Activated T-cell treated with anti-CD3 and anti-CD28 coated beads, Interleukin-2, amount 50 U/mL, for 4 hours (primary cell): ENCODE data around the gene TNFRSF9. TPM values are rescaled to one million over a fixed set of nuclear protein-coding genes. Genes with fewer than 3 reads are reported as not detected.
"Not testable (repeated sequence)": the region's sequence is repeated elsewhere in the genome, so short reads cannot be mapped to it uniquely, and the experiment has no call there.

ENCODE experiments used
- ATAC-seq, 2 donors: fragments of 200-7000 bp; cut with Tn5 transposase; one replicate each; pipeline ENCODE4 v1.10.0; 2021
- DNase-seq: peaks from one replicate; pipeline ENCODE4 v3.0.0-alpha.2; 2020
- H3K27me3 Mint-ChIP-seq: one replicate; pipeline ENCODE4 v1.8.0; 2021; ENCODE audit warnings: low read depth, mixed read lengths
- H3K36me3 Mint-ChIP-seq: one replicate; pipeline ENCODE4 v1.8.0; 2022; ENCODE audit warnings: mixed read lengths; ENCODE audit not compliant: insufficient read depth
- H3K4me1 Mint-ChIP-seq: one replicate; pipeline ENCODE4 v1.8.0; 2021; ENCODE audit warnings: low read depth, mixed read lengths
- H3K4me3 Mint-ChIP-seq: one replicate; pipeline ENCODE4 v1.8.0; 2021; ENCODE audit warnings: mild to moderate bottlenecking, moderate library complexity, mixed read lengths
- H3K9me3 Mint-ChIP-seq: one replicate; pipeline ENCODE4 v1.8.0; 2021; ENCODE audit warnings: mixed read lengths
- total RNA-seq, 3 donors: library from RNA; stranded (reverse); gene quantifications; one replicate each; pipeline ENCODE4 v1.2.1, GENCODE V29; 2021

Gene TNFRSF9
- total RNA-seq, 3 donors from 2014 or later: 103 to 119 (median 113) TPM

GRCh38 chr1:7948960-7949359 lies 8.3 kb upstream of the TNFRSF9 start:
- Mint-ChIP-seq H3K27me3 (no peaks in the 10 kb centered on the region), H3K9me3 (no peaks in the 10 kb centered on the region), H3K4me1 (peaks cover 33% of the 10 kb centered on the region), H3K36me3 (no peaks in the 10 kb centered on the region), H3K4me3 (peak overlapping the region; percentile 46)
- DNase-seq (no peak), ATAC-seq (peak; percentile 95)

- no peak for DNase-seq
- H3K27me3 Mint-ChIP-seq: peaks cover 3% of the 10 kb centered on the region
- no peak for ATAC-seq
- H3K4me3 Mint-ChIP-seq: peak overlapping the region; percentile 88
- H3K9me3 Mint-ChIP-seq: no peaks in the 10 kb centered on the region
- peaks cover 7% of the 10 kb centered on the region for H3K36me3 Mint-ChIP-seq
- H3K4me1 Mint-ChIP-seq: peaks cover 37% of the 10 kb centered on the region
Observed at GRCh38 chr1:7943251-7943650, 2.6 kb upstream of the TNFRSF9 start.

GRCh38 chr1:7942214-7942921 lies 1.7 kb upstream of the TNFRSF9 start:
- peak; percentile 23 to 36 for ATAC-seq
- H3K4me1 Mint-ChIP-seq: peaks cover 43% of the 10 kb centered on the region

GRCh38 chr1:7941437-7941793 lies 776 bp upstream of the TNFRSF9 start:
- Mint-ChIP-seq H3K27me3 (peaks cover 3% of the 10 kb centered on the region), H3K9me3 (no peaks in the 10 kb centered on the region), H3K4me1 (peaks cover 46% of the 10 kb centered on the region), H3K4me3 (peak overlapping the region; percentile 88), H3K36me3 (peaks cover 14% of the 10 kb centered on the region)
- DNase-seq (no peak), ATAC-seq (no peak)

More at GRCh38 chr1:7942214-7942921, 1.7 kb upstream of the TNFRSF9 start:
- Mint-ChIP-seq H3K36me3 (peaks cover 11% of the 10 kb centered on the region), H3K9me3 (no peaks in the 10 kb centered on the region), H3K4me3 (peak overlapping the region; percentile 88), H3K27me3 (peaks cover 3% of the 10 kb centered on the region)
- peak; percentile 40 for DNase-seq

- Mint-ChIP-seq H3K4me3 (peak overlapping the region; percentile 88), H3K9me3 (no peaks in the 10 kb centered on the region), H3K27me3 (peaks cover 5% of the 10 kb centered on the region), H3K36me3 (peaks cover 21% of the 10 kb centered on the region), H3K4me1 (peaks cover 46% of the 10 kb centered on the region)
- DNase-seq (no peak), ATAC-seq (no peak)
Observed at GRCh38 chr1:7940034-7940433, 605 bp downstream of the TNFRSF9 start.

GRCh38 chr1:7938070-7938469 lies 2.6 kb downstream of the TNFRSF9 start:
- peaks cover 32% of the 10 kb centered on the region for H3K36me3 Mint-ChIP-seq
- no peak for DNase-seq
- no peaks in the 10 kb centered on the region for H3K9me3 Mint-ChIP-seq
- peaks cover 38% of the 10 kb centered on the region for H3K4me1 Mint-ChIP-seq
- peaks cover 5% of the 10 kb centered on the region for H3K27me3 Mint-ChIP-seq
- H3K4me3 Mint-ChIP-seq: peak overlapping the region; percentile 88
- no peak for ATAC-seq

GRCh38 chr1:7932524-7933138 lies 8.0 kb downstream of the TNFRSF9 start:
- no peak for ATAC-seq
- peaks cover 2% of the 10 kb centered on the region for H3K27me3 Mint-ChIP-seq
- peaks cover 41% of the 10 kb centered on the region for H3K36me3 Mint-ChIP-seq
- peak overlapping the region; percentile 21 for H3K4me3 Mint-ChIP-seq
- DNase-seq: no peak
- no peaks in the 10 kb centered on the region for H3K9me3 Mint-ChIP-seq
- H3K4me1 Mint-ChIP-seq: peaks cover 34% of the 10 kb centered on the region

- H3K9me3 Mint-ChIP-seq: no peaks in the 10 kb centered on the region
- peak overlapping the region; percentile 39 for H3K4me3 Mint-ChIP-seq
- ATAC-seq: no peak
- H3K36me3 Mint-ChIP-seq: peaks cover 47% of the 10 kb centered on the region
- peaks cover 29% of the 10 kb centered on the region for H3K4me1 Mint-ChIP-seq
- DNase-seq: no peak
- peaks cover 2% of the 10 kb centered on the region for H3K27me3 Mint-ChIP-seq
Observed at GRCh38 chr1:7931446-7931812, 9.2 kb downstream of the TNFRSF9 start.

- DNase-seq (no peak), ATAC-seq (peak; percentile 83 to 88)
- peaks cover 32% of the 10 kb centered on the region for H3K4me1 Mint-ChIP-seq
- peak overlapping the region; percentile 39 for H3K4me3 Mint-ChIP-seq
- peaks cover 2% of the 10 kb centered on the region for H3K27me3 Mint-ChIP-seq
- no peaks in the 10 kb centered on the region for H3K9me3 Mint-ChIP-seq
- peaks cover 47% of the 10 kb centered on the region for H3K36me3 Mint-ChIP-seq
Observed at GRCh38 chr1:7930645-7931445, 9.8 kb downstream of the TNFRSF9 start.

GRCh38 chr1:7929637-7930036 lies 11.0 kb downstream of the TNFRSF9 start:
- ATAC-seq: no peak
- peaks cover 39% of the 10 kb centered on the region for H3K36me3 Mint-ChIP-seq

GRCh38 chr1:7928247-7928646 lies 12.4 kb downstream of the TNFRSF9 start:
- no peaks in the 10 kb centered on the region for H3K27me3 Mint-ChIP-seq
- peaks cover 32% of the 10 kb centered on the region for H3K4me1 Mint-ChIP-seq
- H3K9me3 Mint-ChIP-seq: no peaks in the 10 kb centered on the region
- DNase-seq: no peak
- ATAC-seq: no peak
- H3K36me3 Mint-ChIP-seq: peaks cover 32% of the 10 kb centered on the region
- H3K4me3 Mint-ChIP-seq: no peak overlapping the region

More at GRCh38 chr1:7929637-7930036, 11.0 kb downstream of the TNFRSF9 start:
- Mint-ChIP-seq H3K9me3 (no peaks in the 10 kb centered on the region), H3K27me3 (no peaks in the 10 kb centered on the region), H3K4me1 (peaks cover 32% of the 10 kb centered on the region), H3K4me3 (peak overlapping the region; percentile 50)
- DNase-seq: no peak

- not testable (repeated sequence) for DNase-seq, H3K4me3 Mint-ChIP-seq, ATAC-seq, H3K27me3 Mint-ChIP-seq, H3K9me3 Mint-ChIP-seq
- peaks cover 27% of the 10 kb centered on the region for H3K36me3 Mint-ChIP-seq
- H3K4me1 Mint-ChIP-seq: peaks cover 28% of the 10 kb centered on the region
Observed at GRCh38 chr1:7927061-7927460, 13.6 kb downstream of the TNFRSF9 start.

- Mint-ChIP-seq H3K27me3 (no peaks in the 10 kb centered on the region), H3K4me1 (peaks cover 26% of the 10 kb centered on the region), H3K36me3 (peaks cover 21% of the 10 kb centered on the region)
Observed at GRCh38 chr1:7922301-7922700, 18.3 kb downstream of the TNFRSF9 start.

GRCh38 chr1:7921796-7922195 lies 18.8 kb downstream of the TNFRSF9 start:
- ATAC-seq (no peak), DNase-seq (no peak)
- H3K4me3 Mint-ChIP-seq: no peak overlapping the region
- no peaks in the 10 kb centered on the region for H3K27me3 Mint-ChIP-seq
- peaks cover 31% of the 10 kb centered on the region for H3K4me1 Mint-ChIP-seq
- H3K36me3 Mint-ChIP-seq: peaks cover 20% of the 10 kb centered on the region
- H3K9me3 Mint-ChIP-seq: no peaks in the 10 kb centered on the region

More at GRCh38 chr1:7922301-7922700, 18.3 kb downstream of the TNFRSF9 start:
- H3K4me3 Mint-ChIP-seq: no peak overlapping the region
- ATAC-seq (no peak), DNase-seq (no peak)
- H3K9me3 Mint-ChIP-seq: no peaks in the 10 kb centered on the region
